GM12878 (cell line): ENCODE data around the gene PCLO. TPM values are rescaled to one million over a fixed set of nuclear protein-coding genes. Genes with fewer than 3 reads are reported as not detected.

Experiments
- ATAC-seq: fragments of 200-7000 bp; cut with Tn5 transposase; 3 replicates; pipeline ENCODE4 v1.9.1; 2020; ENCODE audit warnings: mild to moderate bottlenecking, moderate library complexity
- BruUV-seq: library from RNA; stranded (reverse); fragments of 400-500 nt; replicated peaks from 2 replicates; lab custom pipeline; 2021; lab: Mats Ljungman, UMichigan
- CTCF ChIA-PET: fragments of 300-600 bp; sonication (Branson Sonifier 250); formaldehyde crosslinking; extraction: SDS; loops from one replicate; lab custom pipeline; 2021; ENCODE audit warnings: inconsistent platforms; lab: Yijun Ruan, JAX
- POLR2A ChIA-PET: fragments of 350-600 bp; formaldehyde crosslinking; extraction: SDS; loops from one replicate; lab custom pipeline; 2021; ENCODE audit warnings: inconsistent platforms; lab: Charles Lee
- RAD21 ChIA-PET: fragments of 300-600 bp; sonication (Branson Sonifier 250); formaldehyde crosslinking; loops from one replicate; lab custom pipeline; 2023; ENCODE audit warnings: antibody characterized with exemption; ENCODE audit not compliant: unreplicated experiment; lab: Charles Lee
- SMC1A ChIA-PET: fragments of 300-600 bp; sonication (Branson Sonifier 250); formaldehyde crosslinking; loops from one replicate; lab custom pipeline; 2023; ENCODE audit not compliant: unreplicated experiment, uncharacterized antibody; lab: Charles Lee
- DNase-seq: peaks from one replicate; pipeline ENCODE4 v3.0.0-alpha.2; 2011; ENCODE audit warnings: low read depth, low spot score
- FAIRE-seq: peaks from 3 replicates; lab custom pipeline; 2011; peaks lifted over from hg19 to GRCh38; lab: Jason Lieb, UNC
- H2AFZ ChIP-seq: 2 replicates; pipeline ENCODE4 v1.6.0; 2011; ENCODE audit warnings: low read depth, low read length, control low read depth; ENCODE audit not compliant: control insufficient read depth
- H3K27ac ChIP-seq: 2 replicates; pipeline ENCODE4 v1.5.1; 2011; ENCODE audit warnings: control low read depth; ENCODE audit not compliant: control insufficient read depth, insufficient read depth
- H3K27me3 ChIP-seq, 2 experiments: replicated peaks in 1 of 2; 2 replicates each; pipeline versions ENCODE4 v1.6.0 to v1.6.1; 2011; ENCODE audit warnings: low read length in 1 of 2; ENCODE audit not compliant: control insufficient read depth in 2 of 2, insufficient read depth in 2 of 2
- H3K36me3 ChIP-seq, 2 experiments: 2 replicates each; pipeline ENCODE4 v1.5.1; 2011; ENCODE audit warnings: low read length in 1 of 2; ENCODE audit not compliant: control insufficient read depth in 2 of 2, insufficient read depth in 2 of 2
- H3K4me1 ChIP-seq: 2 replicates; pipeline ENCODE4 v1.6.1; 2011; ENCODE audit warnings: mild to moderate bottlenecking, low read length, moderate library complexity, mixed read lengths; ENCODE audit not compliant: control insufficient read depth, insufficient read depth
- H3K4me2 ChIP-seq: 2 replicates; pipeline ENCODE4 v1.6.0; 2011; ENCODE audit warnings: control low read depth; ENCODE audit not compliant: control insufficient read depth, insufficient read depth
- H3K4me3 ChIP-seq: fragments of 200-600 bp; sonication (generic); 2 replicates; pipeline ENCODE4 v1.5.1; 2016
- H3K79me2 ChIP-seq: 2 replicates; pipeline ENCODE4 v1.6.0; 2011; ENCODE audit warnings: low read length; ENCODE audit not compliant: control insufficient read depth, insufficient read depth
- H3K9ac ChIP-seq: 2 replicates; pipeline ENCODE4 v1.8.0; 2011; ENCODE audit warnings: low read length, control low read depth, mixed read lengths; ENCODE audit not compliant: control insufficient read depth, insufficient read depth
- H3K9me3 ChIP-seq: replicated peaks from 3 replicates; pipeline ENCODE4 v1.5.1; 2011; ENCODE audit warnings: mild to moderate bottlenecking, low read length; ENCODE audit not compliant: control insufficient read depth, insufficient read depth
- H4K20me1 ChIP-seq: 2 replicates; pipeline ENCODE4 v1.6.0; 2011; ENCODE audit not compliant: control insufficient read depth, insufficient read depth
- ATF7 ChIP-seq: fragments of 450-650 bp; IDR thresholded peaks from 2 replicates; pipeline ENCODE4 v1.6.1; 2016; ENCODE audit warnings: low read depth, mild to moderate bottlenecking
- BCL11A ChIP-seq: IDR thresholded peaks from 2 replicates; pipeline ENCODE4 v1.6.1; 2011; ENCODE audit warnings: low read depth, low read length
- CBX5 ChIP-seq: sonication (generic); IDR thresholded peaks from 2 replicates; pipeline ENCODE4 v1.6.1; 2016; ENCODE audit warnings: low read depth, moderate library complexity, mild to moderate bottlenecking, inconsistent platforms
- CEBPZ ChIP-seq: fragments of 150-350 bp; IDR thresholded peaks from 2 replicates; pipeline ENCODE4 v1.6.1; 2016; ENCODE audit warnings: low read depth, low read length
- CREM ChIP-seq: IDR thresholded peaks from 2 replicates; pipeline ENCODE4 v1.6.1; 2014; ENCODE audit warnings: antibody characterized with exemption, low read depth
- FOXM1 ChIP-seq: IDR thresholded peaks from 2 replicates; pipeline ENCODE4 v1.6.1; 2012; ENCODE audit warnings: low read depth, mild to moderate bottlenecking, inconsistent platforms, low read length, moderate library complexity
- KAT2A ChIP-seq: conservative IDR thresholded peaks from 2 replicates; pipeline ENCODE4 v1.6.1; 2011; ENCODE audit warnings: low read depth, low read length; ENCODE audit not compliant: control insufficient read depth
- KDM1A ChIP-seq: fragments of 200-600 bp; sonication (generic); IDR thresholded peaks from 2 replicates; pipeline ENCODE4 v1.6.1; 2016; ENCODE audit warnings: borderline replicate concordance
- LARP7 ChIP-seq: fragments of 450-650 bp; IDR thresholded peaks from 2 replicates; pipeline ENCODE4 v1.6.1; 2017; ENCODE audit warnings: mild to moderate bottlenecking
- MLLT1 ChIP-seq: fragments of 450-650 bp; IDR thresholded peaks from 2 replicates; pipeline ENCODE4 v1.6.1; 2016; ENCODE audit warnings: mild to moderate bottlenecking
- NRF1 ChIP-seq: conservative IDR thresholded peaks from 2 replicates; pipeline ENCODE4 v1.6.1; 2011; ENCODE audit warnings: mild to moderate bottlenecking, low read depth, low read length, improper control_type of control experiment
- RB1 ChIP-seq: fragments of 450-650 bp; formaldehyde crosslinking; IDR thresholded peaks from 2 replicates; pipeline ENCODE4 v1.6.1; 2017; ENCODE audit warnings: mild to moderate bottlenecking, borderline replicate concordance
- RBBP5 ChIP-seq: fragments of 200-600 bp; sonication (generic); conservative IDR thresholded peaks from 2 replicates; pipeline ENCODE4 v1.6.1; 2016
- SMARCA5 ChIP-seq: fragments of 450-650 bp; IDR thresholded peaks from 2 replicates; pipeline ENCODE4 v1.6.1; 2017; ENCODE audit warnings: mild to moderate bottlenecking
- SMC3 ChIP-seq: IDR thresholded peaks from 2 replicates; pipeline ENCODE4 v1.6.1; 2011; ENCODE audit warnings: low read length, improper control_type of control experiment, borderline replicate concordance
- SREBF1 ChIP-seq: IDR thresholded peaks from 2 replicates; pipeline ENCODE4 v1.6.1; 2012; ENCODE audit warnings: mild to moderate bottlenecking, low read length
- WRNIP1 ChIP-seq: IDR thresholded peaks from 2 replicates; pipeline ENCODE4 v1.6.1; 2011; ENCODE audit warnings: low read depth, low read length, improper control_type of control experiment, borderline replicate concordance
- WGBS: methylation state at CpG from one replicate; pipeline ENCODE4 v1.1.6; 2016; ENCODE audit warnings: low lambda C conversion rate; ENCODE audit not compliant: insufficient replicate concordance, insufficient coverage; ENCODE audit errors: missing lambda C conversion rate; 5-methylcytosine and 5-hydroxymethylcytosine counted together
- in situ Hi-C: fragments of 300-500 bp; cut with MboI; formaldehyde crosslinking; loops from 9 replicates; pipeline ENCODE4 v1.14.3; 2018; ENCODE audit warnings: mixed read lengths
- intact Hi-C: fragments of 100-400 bp; cut with micrococcal nuclease; formaldehyde crosslinking; loops from one replicate; pipeline ENCODE4 v1.14.2; 2022; ENCODE audit not compliant: unreplicated experiment
- polyA plus RNA-seq, 11 experiments: library from polyadenylated mRNA; depleted of rRNA in 4 of 11; unstranded in 6 of 11; stranded (reverse) in 5 of 11; fragments of >200 nt; fragmentation: Nextera tagmentation in 4 of 11; fragmentation: Illumina TruSeq in 1 of 11; extraction: Ambion mirVana in 4 of 11; extraction: Trizol in 1 of 11; gene quantifications; 1 replicate in 1 of 11; 2 replicates in 10 of 11; pipeline versions ENCODE4 v1.2.1 to v1.2.3, GENCODE V29; 2011 to 2016; ENCODE audit warnings: inconsistent platforms in 2 of 11, missing spikeins in 2 of 11, low read depth in 1 of 11
- total RNA-seq, 4 experiments: library from RNA; depleted of rRNA in 3 of 4; stranded (reverse); fragments of >200 nt in 3 of 4; fragmentation: Illumina TruSeq in 1 of 4; extraction: Trizol in 1 of 4; gene quantifications; 2 replicates each; pipeline versions ENCODE4 v1.2.1 to v1.2.3, GENCODE V29; 2013 to 2021

The PCLO gene
- total and polyA plus RNA-seq, 10 of the 15 experiments (the other 5 are each of a cell fraction or from before 2014, with no cell fraction given) = 0.01 to 0.08 (median 0.03) TPM; not detected in 6

GRCh38 chr7:82778021-82778420, 384.7 kb downstream of the PCLO start (continued):
- TF ChIP-seq SMC3 = no peak
- TF ChIP-seq SREBF1 = no peak
- TF ChIP-seq BCL11A = no peak
- TF ChIP-seq MLLT1 = no peak
- TF ChIP-seq KAT2A = no peak
- TF ChIP-seq RBBP5 = no peak
- TF ChIP-seq SMARCA5 = no peak

- Histone ChIP-seq H3K36me3 (no peaks in the 10 kb centered on the region), H3K79me2 (no peaks in the 10 kb centered on the region), H3K9ac (no peak overlapping the region), H3K27me3 (no peaks in the 10 kb centered on the region), H3K4me3 (no peak overlapping the region), H3K27ac (no peak overlapping the region), H3K4me1 (no peaks in the 10 kb centered on the region), H2AFZ (no peak overlapping the region), H3K4me2 (no peak overlapping the region), H3K9me3 (no peaks in the 10 kb centered on the region), H4K20me1 (no peaks in the 10 kb centered on the region)
- ChIA-PET RAD21 (no interaction called here), SMC1A (no interaction called here), POLR2A (no interaction called here), CTCF (no interaction called here)
- FAIRE-seq (no peak), DNase-seq (no peak), ATAC-seq (no peak)
- 2% methylated on average over 3 of the region's 3 CpGs for WGBS
- in situ Hi-C loops = no loop called here
- intact Hi-C loops = no loop called here
- BruUV-seq = no TSS peak
- TF ChIP-seq NRF1 (no peak), CBX5 (no peak), WRNIP1 (no peak), LARP7 (no peak), CREM (no peak), FOXM1 (no peak), RB1 (no peak), KDM1A (no peak), ATF7 (no peak), BCL11A (no peak), CEBPZ (no peak)
Observed at GRCh38 chr7:82762880-82763279, 399.8 kb downstream of the PCLO start.
